ENCODE data around the gene RANBP6.

The RANBP6 gene

DNA sequence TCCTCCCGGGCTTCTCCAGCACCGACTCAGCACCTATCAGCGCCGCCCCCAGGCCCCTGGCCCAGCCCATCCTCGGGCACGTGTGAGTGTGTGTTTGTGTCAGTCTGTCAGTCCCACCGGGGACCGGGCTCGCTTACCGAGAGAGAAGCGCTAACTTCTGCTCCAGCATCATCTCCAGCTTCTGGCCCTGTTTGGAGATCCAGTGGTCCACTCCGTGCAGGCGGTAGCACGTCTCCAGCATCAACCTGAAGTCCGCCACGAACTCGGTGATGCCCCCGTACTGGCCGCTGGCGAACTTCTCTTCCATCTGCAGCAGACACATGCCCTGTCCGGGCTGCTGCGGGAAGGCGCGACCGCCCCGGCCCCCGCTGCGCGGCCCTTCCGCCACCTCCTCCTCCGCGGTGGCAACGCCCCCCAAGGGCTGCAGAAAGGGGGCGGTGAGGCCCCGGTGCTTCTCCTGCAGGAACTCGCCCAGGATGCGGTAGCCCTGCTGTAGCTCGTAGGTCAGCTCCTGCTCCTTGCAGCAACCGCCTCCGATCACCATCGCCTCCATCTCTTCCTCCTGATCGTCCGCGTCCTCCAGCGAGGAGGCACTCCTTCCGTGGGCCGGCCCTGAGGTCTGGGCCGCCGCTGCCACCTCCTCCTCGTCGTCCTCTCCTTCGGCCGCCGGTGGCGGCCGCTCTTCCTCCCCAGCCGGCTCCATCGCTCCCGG is 8.2 kb downstream of the RANBP6 start:
- peak; percentile 73 for DNase-seq (ENCODE audit: low spot score)

DNA sequence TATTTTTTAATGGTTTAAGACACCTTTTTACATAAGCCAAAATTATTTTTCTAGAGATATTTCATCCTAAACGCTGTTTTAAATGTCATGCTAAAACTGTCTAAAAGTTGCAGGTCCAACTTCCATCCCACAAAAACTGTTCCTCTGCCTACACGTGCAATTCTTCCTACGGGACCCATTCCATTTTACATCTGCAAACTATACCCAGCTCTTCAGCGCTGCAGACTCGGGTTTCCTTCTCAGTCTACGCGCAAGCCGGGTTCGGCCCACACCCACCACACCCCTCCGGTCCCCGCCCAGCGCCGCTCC is 8.7 kb downstream of the RANBP6 start:
- no peak for DNase-seq (ENCODE audit: low spot score)

- DNase-seq (ENCODE audit: low spot score), result no peak
Measured at GRCh38 chr9:6000955-6001354, 14.5 kb downstream of the RANBP6 start.

DNA sequence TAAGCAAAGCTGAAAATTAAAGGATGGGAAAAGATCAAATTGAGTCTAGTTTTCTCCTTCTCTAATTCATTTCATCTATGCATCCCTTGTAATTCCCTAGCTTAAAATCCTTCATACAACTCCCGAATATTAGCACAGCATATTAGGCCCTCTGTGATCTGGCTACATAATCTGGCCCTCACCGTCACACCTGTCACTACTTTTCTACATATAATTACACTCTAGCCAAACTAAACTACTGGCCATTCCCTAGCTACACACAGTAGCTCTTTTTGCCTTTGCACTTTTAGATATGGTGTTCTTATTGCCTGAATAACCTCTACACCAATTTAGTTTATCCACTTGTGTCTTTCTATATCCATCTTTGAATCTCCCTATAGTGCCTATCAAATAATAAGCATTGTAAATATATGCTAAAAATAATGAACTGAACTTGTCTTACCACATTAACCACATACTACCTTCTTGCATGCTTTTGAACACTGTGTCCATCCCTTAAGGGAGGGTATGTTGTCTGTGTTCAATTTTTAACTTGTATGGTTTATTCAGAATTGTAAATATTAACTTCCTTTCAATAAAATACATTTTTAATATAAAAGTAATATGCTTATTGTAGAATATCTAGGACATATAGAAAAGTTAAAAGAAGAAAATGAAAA is 15.9 kb downstream of the RANBP6 start:
- DNase-seq (ENCODE audit: low spot score), result no peak

- no peak for DNase-seq (ENCODE audit: low spot score)
Measured at GRCh38 chr9:5994493-5994892, 20.9 kb downstream of the RANBP6 start.

- no peak for DNase-seq (ENCODE audit: low spot score)
Measured at GRCh38 chr9:5988265-5988664, 27.2 kb downstream of the RANBP6 start.

DNA sequence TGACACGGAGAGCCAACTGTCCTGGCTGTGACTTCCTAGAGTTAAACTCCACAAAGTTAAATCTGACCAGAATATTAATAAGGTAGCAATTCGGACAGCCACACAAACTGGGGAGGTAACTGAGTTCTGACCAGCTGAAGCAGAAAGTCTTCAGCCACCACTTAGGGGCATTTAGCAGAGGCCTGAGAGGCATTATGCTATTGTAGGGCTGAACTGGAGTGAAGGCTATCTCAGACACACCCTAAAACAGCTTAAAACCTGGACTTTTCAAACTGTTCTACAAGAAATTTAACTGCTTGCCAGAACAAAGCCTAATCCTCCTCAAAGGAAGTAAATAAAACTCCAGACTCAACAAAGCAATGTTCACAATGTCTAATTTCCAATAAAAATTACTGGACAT is 32.4 kb downstream of the RANBP6 start:
- no peak for DNase-seq (ENCODE audit: low spot score)

DNA sequence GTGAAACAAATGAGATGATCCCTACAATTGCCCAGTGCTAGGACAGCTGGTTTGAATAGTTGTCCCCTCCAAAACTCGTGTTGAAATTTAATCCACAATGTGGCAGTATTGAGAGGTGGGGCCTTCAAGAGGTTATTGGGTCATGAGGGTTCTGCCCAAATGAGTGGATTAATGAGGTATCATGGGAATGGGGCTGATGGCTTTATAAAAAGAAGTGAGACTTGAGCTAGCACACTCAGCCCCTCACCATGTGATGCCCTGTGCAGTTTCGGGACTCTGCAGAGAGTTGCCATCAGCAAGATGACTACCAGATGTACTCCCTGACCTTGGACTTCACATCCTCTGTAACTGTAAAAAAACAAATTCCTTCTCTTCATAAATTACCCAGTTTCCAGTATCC is 33.1 kb downstream of the RANBP6 start:
- no peak for DNase-seq (ENCODE audit: low spot score)

DNA sequence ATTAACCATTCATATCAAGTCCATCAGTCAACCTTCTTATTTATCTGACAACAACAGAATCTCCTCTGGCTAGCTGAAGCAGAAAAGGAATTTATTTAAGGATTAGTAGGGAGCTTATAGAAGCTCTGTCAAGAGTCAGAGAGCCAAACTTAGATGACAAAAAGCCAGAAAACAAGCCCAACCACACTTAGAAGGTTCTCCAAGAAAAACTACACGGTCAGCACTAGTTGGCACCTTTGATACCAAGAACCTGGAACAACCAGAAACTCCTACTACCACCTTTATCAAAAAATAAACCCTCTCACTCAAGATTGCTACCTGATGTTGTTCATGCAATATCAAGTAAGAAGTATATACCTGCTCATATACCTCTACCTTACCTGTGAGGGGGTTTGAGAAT is 36.9 kb downstream of the RANBP6 start:
- no peak for DNase-seq (ENCODE audit: low spot score)

DNA sequence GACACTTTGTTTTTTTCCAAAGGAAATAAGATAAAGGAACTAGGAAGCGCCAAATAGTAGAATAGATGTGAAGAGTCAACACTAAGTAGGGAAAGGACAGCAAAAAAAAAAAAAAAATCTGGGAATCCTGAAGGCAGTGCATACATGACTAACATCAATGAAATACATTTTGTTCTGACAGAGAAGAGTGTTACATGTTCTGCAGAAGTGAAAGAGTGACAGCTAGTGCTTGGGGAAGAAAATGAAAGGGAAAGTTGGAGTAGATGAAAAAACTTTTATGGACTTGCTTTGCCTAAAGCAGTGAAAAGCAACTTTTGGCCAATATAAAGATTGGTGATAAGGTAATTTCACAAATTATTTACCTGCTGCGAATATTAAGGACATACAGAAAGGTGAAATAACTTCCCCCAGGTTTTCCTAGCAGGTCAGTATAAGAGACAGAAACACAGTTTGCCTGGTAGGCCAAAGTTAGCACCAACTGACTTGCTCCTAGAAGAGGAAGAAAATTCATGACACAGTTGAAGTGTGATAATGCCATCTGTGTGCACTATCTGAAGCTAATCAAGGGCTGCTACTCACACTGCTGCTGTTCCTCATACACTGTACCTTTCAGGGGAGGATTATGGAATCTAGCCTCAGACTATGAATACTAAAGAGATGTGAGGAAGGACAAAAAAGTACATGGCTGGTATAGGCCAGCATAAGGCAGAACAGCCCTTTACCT is 38.6 kb downstream of the RANBP6 start:
- no peak for DNase-seq (ENCODE audit: low spot score)

DNA sequence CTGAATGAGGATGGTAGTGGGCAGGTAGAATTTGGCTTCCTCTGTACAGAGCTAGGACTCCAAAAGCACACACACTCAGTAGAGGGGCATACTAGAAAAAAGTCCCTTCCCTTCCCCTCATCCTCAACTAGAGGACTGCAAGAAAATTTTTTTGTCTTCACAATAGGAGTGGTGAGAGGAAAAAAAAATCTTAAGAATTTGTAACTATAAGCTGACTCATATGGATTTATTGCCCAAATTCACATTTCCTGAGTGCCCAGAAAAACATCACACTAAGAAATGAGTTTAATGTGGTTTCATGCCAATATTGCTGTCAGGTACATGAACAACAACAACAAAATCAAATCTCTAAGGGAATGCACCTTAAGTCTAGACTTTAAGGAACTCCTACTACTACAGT is 43.7 kb downstream of the RANBP6 start:
- DNase-seq (ENCODE audit: low spot score), result no peak
